Calu3 (cell line): ENCODE measurements around the gene EMC9. TPM values are rescaled to one million over a fixed set of nuclear protein-coding genes. Genes with fewer than 3 reads are reported as not detected.

Experiments
- BruUV-seq: library from RNA; stranded (reverse); fragments of 400-500 nt; replicated peaks from 2 replicates; lab custom pipeline; 2021; lab: Mats Ljungman, UMichigan
- CTCF ChIA-PET: fragments of 300-600 bp; sonication (Branson Sonifier 250); formaldehyde crosslinking; loops from one replicate; lab custom pipeline; 2022; ENCODE audit warnings: antibody characterized with exemption; lab: Charles Lee
- DNase-seq: peaks from one replicate; pipeline ENCODE4 v3.0.0; 2022
- H3K27ac Mint-ChIP-seq: one replicate; pipeline ENCODE4 v1.8.0; 2022; ENCODE audit warnings: mixed read lengths; ENCODE audit not compliant: unreplicated experiment
- H3K27me3 Mint-ChIP-seq: one replicate; pipeline ENCODE4 v1.8.0; 2022; ENCODE audit warnings: mixed read lengths; ENCODE audit not compliant: unreplicated experiment
- H3K36me3 Mint-ChIP-seq: one replicate; pipeline ENCODE4 v1.8.0; 2022; ENCODE audit warnings: mild to moderate bottlenecking, moderate library complexity, mixed read lengths; ENCODE audit not compliant: insufficient read depth, unreplicated experiment
- H3K4me1 Mint-ChIP-seq: one replicate; pipeline ENCODE4 v1.8.0; 2022; ENCODE audit warnings: mild to moderate bottlenecking, low read depth, mixed read lengths; ENCODE audit not compliant: unreplicated experiment
- H3K4me3 Mint-ChIP-seq: one replicate; pipeline ENCODE4 v1.8.0; 2022; ENCODE audit warnings: mild to moderate bottlenecking, low read depth, moderate library complexity, mixed read lengths; ENCODE audit not compliant: unreplicated experiment
- H3K9me3 Mint-ChIP-seq: one replicate; pipeline ENCODE4 v1.8.0; 2022; ENCODE audit warnings: low read depth, mixed read lengths; ENCODE audit not compliant: unreplicated experiment
- CTCF ChIP-seq: fragments of 200-600 bp; IDR thresholded peaks from one replicate; pipeline ENCODE4 v1.8.0; 2022; ENCODE audit warnings: antibody characterized with exemption; ENCODE audit not compliant: unreplicated experiment
- intact Hi-C: fragments of 100-400 bp; cut with micrococcal nuclease; formaldehyde crosslinking; loops from one replicate; pipeline ENCODE4 v1.10.0; 2022; ENCODE audit not compliant: unreplicated experiment
- total RNA-seq: library from RNA; stranded (reverse); gene quantifications from 2 replicates; pipeline ENCODE4 v1.2.3, GENCODE V29; 2022

Gene EMC9
- total RNA-seq, 1 experiment from 2014 or later = 38.0 TPM

GRCh38 chr14:24172871-24173281, 31.5 kb upstream of the EMC9 start:
- intact Hi-C loops = no loop called here
- Mint-ChIP-seq H3K4me3 (no peak overlapping the region), H3K27me3 (no peaks in the 10 kb centered on the region), H3K27ac (peak overlapping the region; percentile 24), H3K9me3 (no peaks in the 10 kb centered on the region), H3K36me3 (peaks cover 40% of the 10 kb centered on the region), H3K4me1 (no peaks in the 10 kb centered on the region)
- CTCF ChIA-PET = no interaction called here
- DNase-seq = no peak
- no peak for TF ChIP-seq CTCF
- BruUV-seq = no TSS peak

- intact Hi-C loops = no loop called here
- no peaks in the 10 kb centered on the region for H3K9me3 Mint-ChIP-seq
- H3K4me1 Mint-ChIP-seq = no peaks in the 10 kb centered on the region
- no TSS peak for BruUV-seq
- CTCF ChIA-PET = no interaction called here
- no peak overlapping the region for H3K4me3 Mint-ChIP-seq
- H3K27ac Mint-ChIP-seq = no peak overlapping the region
- H3K36me3 Mint-ChIP-seq = peaks cover 40% of the 10 kb centered on the region
- DNase-seq = no peak
- no peak for TF ChIP-seq CTCF
- no peaks in the 10 kb centered on the region for H3K27me3 Mint-ChIP-seq
Measured at GRCh38 chr14:24172261-24172860, 31.0 kb upstream of the EMC9 start.

DNA sequence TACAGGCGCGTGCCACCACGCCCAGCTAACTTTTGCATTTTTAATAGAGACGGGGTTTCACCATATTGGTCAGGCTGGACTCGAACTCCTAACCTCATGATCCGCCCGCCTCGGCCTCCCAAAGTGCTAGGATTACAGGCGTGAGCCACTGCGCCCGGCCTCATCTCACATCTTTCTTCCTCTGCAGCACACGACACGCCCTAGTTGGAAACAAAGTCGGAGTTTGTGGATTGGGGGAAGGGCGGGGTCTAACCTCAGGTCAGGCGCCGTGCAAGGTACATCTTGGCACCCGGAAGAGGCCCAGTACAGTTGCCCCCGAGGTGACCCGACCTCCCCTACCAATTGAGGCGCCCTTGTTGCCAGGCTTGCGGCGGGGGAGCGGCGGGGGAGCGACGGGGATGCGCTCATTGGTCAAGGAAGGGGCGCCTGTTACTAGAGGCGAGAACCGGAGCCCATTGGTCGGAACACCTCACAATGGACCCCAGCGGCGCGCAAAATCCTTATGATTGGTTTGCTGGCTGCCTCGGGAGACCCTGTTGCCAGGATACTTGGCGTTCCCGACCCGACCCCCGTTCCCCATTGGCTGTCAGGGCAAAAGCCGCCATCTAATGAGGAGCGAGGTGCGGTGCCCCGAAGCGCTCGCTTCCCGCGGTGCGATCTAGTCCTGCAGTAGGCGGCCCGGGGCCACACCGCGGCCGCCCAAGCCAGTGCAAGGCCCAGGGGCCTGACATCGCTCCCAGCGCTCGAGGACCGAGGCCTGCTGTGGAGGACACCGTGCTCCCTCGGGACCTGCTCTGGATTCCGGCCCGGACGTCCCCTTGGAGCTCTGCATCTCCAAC, 30.2 kb upstream of the EMC9 start, which contains the start of gene REC8:
REC8 (plus strand) TSS at position 659 of the 839 bp plus-strand sequence. CDS start 473 bp downstream, outside the sequence.
- no peaks in the 10 kb centered on the region for H3K27me3 Mint-ChIP-seq
- DNase-seq = no peak
- intact Hi-C loops = no loop called here
- no peak for TF ChIP-seq CTCF
- CTCF ChIA-PET = no interaction called here
- H3K4me1 Mint-ChIP-seq = no peaks in the 10 kb centered on the region
- H3K9me3 Mint-ChIP-seq = no peaks in the 10 kb centered on the region
- H3K4me3 Mint-ChIP-seq = no peak within 1 kb of the TSS
- BruUV-seq = no TSS peak
- peaks cover 41% of the 10 kb centered on the region for H3K36me3 Mint-ChIP-seq
- no peak within 1 kb of the TSS for H3K27ac Mint-ChIP-seq

DNA sequence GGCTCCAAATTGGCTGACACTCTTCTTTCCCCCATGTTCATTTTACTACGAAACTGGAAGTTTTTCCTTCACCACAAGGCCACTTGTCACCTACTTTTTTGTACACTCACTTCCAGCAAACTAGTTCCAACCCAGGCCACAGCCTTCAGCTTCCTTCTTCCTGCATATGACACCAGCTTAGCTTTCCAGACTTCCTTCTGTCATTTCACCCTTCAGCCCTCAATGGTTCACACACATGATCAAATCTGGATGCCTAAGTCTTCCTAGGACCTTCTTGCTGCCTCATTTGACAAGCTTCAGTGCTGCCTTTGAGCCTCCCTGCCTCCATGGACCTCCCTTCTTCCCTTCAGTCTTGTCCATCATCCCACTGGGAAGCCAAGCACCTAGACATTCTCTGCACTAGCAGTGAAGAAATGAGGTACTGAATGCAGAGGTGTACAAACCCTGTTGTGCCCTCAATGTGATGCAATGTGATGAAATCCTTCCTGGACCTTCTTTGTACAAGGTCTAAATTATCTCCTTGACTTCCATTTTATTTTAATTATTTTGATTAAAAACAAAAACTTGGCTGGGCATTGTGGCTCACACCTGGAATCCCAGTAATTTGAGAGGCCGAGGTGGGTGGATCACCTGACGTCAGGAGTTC, 26.2 kb upstream of the EMC9 start:
- CTCF ChIA-PET = no interaction called here
- TF ChIP-seq CTCF = no peak
- no TSS peak for BruUV-seq
- DNase-seq = no peak
- Mint-ChIP-seq H3K27me3 (no peaks in the 10 kb centered on the region), H3K36me3 (peaks cover 40% of the 10 kb centered on the region), H3K4me3 (no peak overlapping the region), H3K27ac (peak overlapping the region; percentile 55), H3K4me1 (no peaks in the 10 kb centered on the region), H3K9me3 (no peaks in the 10 kb centered on the region)
- intact Hi-C loops = no loop called here
